Motor neuron (in vitro differentiated cells): ENCODE data around the gene LSS. TPM values are rescaled to one million over a fixed set of nuclear protein-coding genes. Genes with fewer than 3 reads are reported as not detected.
A peak's percentile ranks its signal among the peaks of the same experiment; 100 is the strongest.
"Not testable (repeated sequence)": the region's sequence is repeated elsewhere in the genome, so short reads cannot be mapped to it uniquely, and the experiment has no call there.

Experiments
- ATAC-seq, 8 experiments: fragments of 200-7000 bp; cut with Tn5 transposase; replicated peaks in 6 of 8; 2 replicates each; pipeline ENCODE4 v1.8.0; 2021; ENCODE audit warnings: mild to moderate bottlenecking in 8 of 8, moderate library complexity in 8 of 8
- H3K27ac ChIP-seq, 2 donors: fragments of 250-450 bp; sonication (Bioruptor Pico); 2 replicates each; pipeline ENCODE4 v1.9.0; 2021; ENCODE audit warnings: antibody characterized with exemption in 2 of 2, mild to moderate bottlenecking in 2 of 2, moderate library complexity in 1 of 2
- H3K4me1 ChIP-seq, 2 donors: fragments of 250-450 bp; sonication (Bioruptor Pico); replicated peaks in 1 of 2; 2 replicates each; pipeline ENCODE4 v1.6.1; 2021; ENCODE audit warnings: antibody characterized with exemption in 2 of 2, mild to moderate bottlenecking in 2 of 2, moderate library complexity in 1 of 2
- H3K4me3 ChIP-seq, 5 donors: fragments of 250-450 bp; sonication (Bioruptor Pico); 2 replicates each; pipeline ENCODE4 v1.9.0; 2021; ENCODE audit warnings: antibody characterized with exemption in 5 of 5, mild to moderate bottlenecking in 5 of 5, moderate library complexity in 4 of 5
- WGBS, 10 experiments: fragments of 450-650 bp; shearing (Covaris generic); methylation state at CpG; one replicate each; pipeline ENCODE4 v1.0.0; 2022; 5-methylcytosine and 5-hydroxymethylcytosine counted together
- in situ Hi-C, 9 experiments: fragments of 400-800 bp; cut with MboI; loops; one replicate each; pipeline ENCODE4 v1.15.0; 2021; ENCODE audit warnings: low sequenced_read_pairs in 9 of 9, low pct_unique_long_range_greater_than_20kb in 2 of 9; ENCODE audit not compliant: unreplicated experiment in 9 of 9
- total RNA-seq, 8 experiments: library from RNA; unstranded; fragments of 300-600 nt; gene quantifications; 2 replicates each; pipeline versions ENCODE4 v1.2.3 to v1.2.4, GENCODE V29; 2022

Gene LSS
- total RNA-seq, 8 experiments from 2014 or later = 24.5 to 177 (median 51.8) TPM

GRCh38 chr21:46151989-46152926, 76.3 kb downstream of the LSS start:
- ATAC-seq = no peak
- no peak overlapping the region for H3K27ac ChIP-seq
- no peak overlapping the region for H3K4me3 ChIP-seq
- WGBS, 10 experiments = 20 to 100% (median 87%) methylated on average over 1 to 18 of the region's 45 CpGs; no CpG with 5 or more reads in 4 of the 10 experiments
- in situ Hi-C loops = no loop called here
- H3K4me1 ChIP-seq = peaks cover 21 to 25% of the 10 kb centered on the region in 2 donors

- ATAC-seq = no peak
- WGBS, 10 experiments = 71% methylated on average over 18 of the region's 47 CpGs; no CpG with 5 or more reads in 9 of the 10 experiments
- peaks cover 21 to 25% of the 10 kb centered on the region in 2 donors for H3K4me1 ChIP-seq
- in situ Hi-C loops = no loop called here
- H3K4me3 ChIP-seq = no peak overlapping the region
- H3K27ac ChIP-seq = no peak overlapping the region
Measured at GRCh38 chr21:46151261-46151988, 77.1 kb downstream of the LSS start.

- WGBS, 10 experiments = 20 to 100% methylated on average over 3 to 6 of the region's 24 CpGs; no CpG with 5 or more reads in 8 of the 10 experiments
- Histone ChIP-seq H3K27ac (no peak overlapping the region), H3K4me1 (peaks cover 17 to 18% of the 10 kb centered on the region in 2 donors), H3K4me3 (no peak overlapping the region)
- peak in 2 of 8 experiments; percentile 24 to 27 for ATAC-seq
- in situ Hi-C loops = no loop called here
Measured at GRCh38 chr21:46150491-46151121, 78.0 kb downstream of the LSS start.

- Histone ChIP-seq H3K4me3 (no peak overlapping the region), H3K4me1 (peaks cover 13 to 16% of the 10 kb centered on the region in 2 donors), H3K27ac (no peak overlapping the region)
- ATAC-seq = peak in 1 of 8 experiments; percentile 4
- in situ Hi-C loops = no loop called here
- 76% methylated on average over 3 of the region's 19 CpGs; no CpG with 5 or more reads in 9 of the 10 experiments for WGBS, 10 experiments
Measured at GRCh38 chr21:46150073-46150472, 78.5 kb downstream of the LSS start.

- Histone ChIP-seq H3K4me1 (peaks cover 13 to 16% of the 10 kb centered on the region in 2 donors), H3K4me3 (no peak overlapping the region), H3K27ac (no peak overlapping the region)
- WGBS, 10 experiments = 40 to 94% (median 81%) methylated on average over 1 to 18 of the region's 22 CpGs; no CpG with 5 or more reads in 1 of the 10 experiments
- ATAC-seq = no peak
- in situ Hi-C loops = no loop called here
Measured at GRCh38 chr21:46149205-46149901, 79.2 kb downstream of the LSS start.

- in situ Hi-C loops = no loop called here
- 64 to 100% (median 89%) methylated on average over 2 to 9 of the region's 11 CpGs; no CpG with 5 or more reads in 3 of the 10 experiments for WGBS, 10 experiments
- Histone ChIP-seq H3K4me1 (peaks cover 11% of the 10 kb centered on the region in 2 donors), H3K4me3 (no peak overlapping the region), H3K27ac (no peak overlapping the region)
- no peak for ATAC-seq
Measured at GRCh38 chr21:46148106-46148505, 80.5 kb downstream of the LSS start.

GRCh38 chr21:46147429-46147828, 81.1 kb downstream of the LSS start:
- H3K4me3 ChIP-seq, in situ Hi-C loops, H3K27ac ChIP-seq: not testable (repeated sequence)
- peaks cover 9 to 11% of the 10 kb centered on the region in 2 donors for H3K4me1 ChIP-seq
- peak in 1 of 8 experiments; percentile 9 for ATAC-seq
- WGBS, 10 experiments = 64 to 100% (median 87%) methylated on average over 1 to 9 of the region's 12 CpGs; no CpG with 5 or more reads in 3 of the 10 experiments

GRCh38 chr21:46146856-46147255, 81.7 kb downstream of the LSS start:
- H3K4me1 ChIP-seq = peaks cover 9 to 11% of the 10 kb centered on the region in 2 donors
- WGBS, 10 experiments = 26 to 80% (median 67%) methylated on average over 4 to 12 of the region's 14 CpGs; no CpG with 5 or more reads in 5 of the 10 experiments
- H3K4me3 ChIP-seq = no peak overlapping the region
- H3K27ac ChIP-seq = no peak overlapping the region
- ATAC-seq = no peak
- in situ Hi-C loops = no loop called here

GRCh38 chr21:46145840-46146691, 82.5 kb downstream of the LSS start:
- in situ Hi-C loops = no loop called here
- Histone ChIP-seq H3K27ac (no peak overlapping the region), H3K4me1 (peaks cover 4 to 6% of the 10 kb centered on the region in 2 donors), H3K4me3 (no peak overlapping the region)
- 73 to 93% methylated on average over 3 to 12 of the region's 60 CpGs; no CpG with 5 or more reads in 8 of the 10 experiments for WGBS, 10 experiments
- no peak for ATAC-seq

- Histone ChIP-seq H3K27ac (peak overlapping the region in 1 of 2 donors; percentile 60), H3K4me3 (no peak overlapping the region), H3K4me1 (peaks cover 2 to 3% of the 10 kb centered on the region in 2 donors)
- ATAC-seq = no peak
- no CpG with 5 or more reads among the region's 51 CpGs for WGBS, 10 experiments
- in situ Hi-C loops = no loop called here
Measured at GRCh38 chr21:46145159-46145839, 83.3 kb downstream of the LSS start.

- Histone ChIP-seq H3K4me1 (peaks cover 2 to 3% of the 10 kb centered on the region in 2 donors), H3K27ac (peak overlapping the region in 1 of 2 donors; percentile 92), H3K4me3 (no peak overlapping the region)
- in situ Hi-C loops = no loop called here
- 0% methylated on average over 1 of the region's 4 CpGs; no CpG with 5 or more reads in 9 of the 10 experiments for WGBS, 10 experiments
- ATAC-seq = no peak
Measured at GRCh38 chr21:46144464-46145070, 84.0 kb downstream of the LSS start.
